Stromal cell of bone marrow (primary cell): ENCODE data around the gene PRR7.
A peak's percentile ranks its signal among the peaks of the same experiment; 100 is the strongest.

ENCODE experiments used
- DNase-seq: peaks from one replicate; pipeline ENCODE4 v3.0.0-alpha.2; 2012; ENCODE audit warnings: low read depth

Gene PRR7

GRCh38 chr5:177435847-177436536 is 10.6 kb upstream of the PRR7 start:
- DNase-seq: no peak

GRCh38 chr5:177437623-177438022 is 9.0 kb upstream of the PRR7 start:
- DNase-seq: no peak

- DNase-seq: no peak
Measured at GRCh38 chr5:177438468-177438867, 8.1 kb upstream of the PRR7 start.

- DNase-seq: no peak
Measured at GRCh38 chr5:177439518-177440053, 7.0 kb upstream of the PRR7 start.

GRCh38 chr5:177440211-177440989 is 6.2 kb upstream of the PRR7 start:
- DNase-seq: no peak

GRCh38 chr5:177440990-177441780 is 5.4 kb upstream of the PRR7 start:
- DNase-seq: no peak

GRCh38 chr5:177442066-177442826 is 4.4 kb upstream of the PRR7 start:
- DNase-seq: no peak

GRCh38 chr5:177443144-177443983 is 3.2 kb upstream of the PRR7 start:
- no peak for DNase-seq

- DNase-seq: no peak
Measured at GRCh38 chr5:177444106-177445051, 2.2 kb upstream of the PRR7 start.

GRCh38 chr5:177445052-177445916 is 1.3 kb upstream of the PRR7 start:
- no peak for DNase-seq

- DNase-seq: no peak
Measured at GRCh38 chr5:177445917-177446199, 756 bp upstream of the PRR7 start.

GRCh38 chr5:177447066-177447610 is 524 bp downstream of the PRR7 start:
- no peak for DNase-seq

GRCh38 chr5:177447611-177448243 is 1.1 kb downstream of the PRR7 start:
- DNase-seq: peak; percentile 57

- no peak for DNase-seq
Measured at GRCh38 chr5:177448244-177448950, 1.8 kb downstream of the PRR7 start.

- DNase-seq: no peak
Measured at GRCh38 chr5:177449140-177450061, 2.8 kb downstream of the PRR7 start.

GRCh38 chr5:177450667-177451424 is 4.2 kb downstream of the PRR7 start:
- DNase-seq: no peak
